ENCODE results near the gene CPE. TPM values are rescaled to one million over a fixed set of nuclear protein-coding genes. Genes with fewer than 3 reads are reported as not detected.
"Not testable (repeated sequence)": the region's sequence is repeated elsewhere in the genome, so short reads cannot be mapped to it uniquely, and the experiment has no call there.

Gene CPE
- total and polyA plus RNA-seq, 2 donors = 52.3 to 94.5 TPM

GRCh38 chr4:165474784-165475705 is 96.2 kb downstream of the CPE start:
- no peaks in the 10 kb centered on the region for H3K27me3 ChIP-seq (ENCODE audit: control insufficient read depth in 2 of 2, insufficient read depth in 1 of 2, low read length in 1 of 2)
- WGBS = 89% methylated on average over 8 of the region's 8 CpGs
- no peaks in the 10 kb centered on the region for H3K36me3 ChIP-seq (ENCODE audit: control insufficient read depth in 2 of 2, insufficient read depth in 2 of 2, low read length in 1 of 2)
- H3K4me3 ChIP-seq (ENCODE audit: low read length in 2 of 2) = no peak overlapping the region
- H3K27ac ChIP-seq (ENCODE audit: low read depth in 1 of 2, low read length in 1 of 2) = no peak overlapping the region
- H3K4me1 ChIP-seq (ENCODE audit: control insufficient read depth in 2 of 2, insufficient read depth in 2 of 2, low read length in 2 of 2) = no peaks in the 10 kb centered on the region
- no peak for DNase-seq (ENCODE audit: low read depth in 6 of 9, low spot score in 9 of 9)
- peaks cover 0 to 5% of the 10 kb centered on the region in 2 donors for H3K9me3 ChIP-seq (ENCODE audit: control insufficient read depth in 2 of 2, insufficient read depth in 1 of 2, low read length in 1 of 2)

GRCh38 chr4:165475706-165476070 is 96.9 kb downstream of the CPE start:
- WGBS = 97% methylated on average over 4 of the region's 4 CpGs
- Histone ChIP-seq H3K4me3 (ENCODE audit: low read length in 2 of 2) (no peak overlapping the region), H3K9me3 (ENCODE audit: control insufficient read depth in 2 of 2, insufficient read depth in 1 of 2, low read length in 1 of 2) (peaks cover 0 to 5% of the 10 kb centered on the region in 2 donors), H3K4me1 (ENCODE audit: control insufficient read depth in 2 of 2, insufficient read depth in 2 of 2, low read length in 2 of 2) (no peaks in the 10 kb centered on the region), H3K36me3 (ENCODE audit: control insufficient read depth in 2 of 2, insufficient read depth in 2 of 2, low read length in 1 of 2) (no peaks in the 10 kb centered on the region), H3K27ac (ENCODE audit: low read depth in 1 of 2, low read length in 1 of 2) (no peak overlapping the region), H3K27me3 (ENCODE audit: control insufficient read depth in 2 of 2, insufficient read depth in 1 of 2, low read length in 1 of 2) (no peaks in the 10 kb centered on the region)
- no peak for DNase-seq (ENCODE audit: low read depth in 6 of 9, low spot score in 9 of 9)

GRCh38 chr4:165476214-165477098 is 97.6 kb downstream of the CPE start:
- Histone ChIP-seq H3K36me3 (ENCODE audit: control insufficient read depth in 2 of 2, insufficient read depth in 2 of 2, low read length in 1 of 2) (no peaks in the 10 kb centered on the region), H3K4me1 (ENCODE audit: control insufficient read depth in 2 of 2, insufficient read depth in 2 of 2, low read length in 2 of 2) (no peaks in the 10 kb centered on the region), H3K4me3 (ENCODE audit: low read length in 2 of 2) (no peak overlapping the region), H3K27me3 (ENCODE audit: control insufficient read depth in 2 of 2, insufficient read depth in 1 of 2, low read length in 1 of 2) (no peaks in the 10 kb centered on the region), H3K9me3 (ENCODE audit: control insufficient read depth in 2 of 2, insufficient read depth in 1 of 2, low read length in 1 of 2) (peaks cover 0 to 5% of the 10 kb centered on the region in 2 donors), H3K27ac (ENCODE audit: low read depth in 1 of 2, low read length in 1 of 2) (no peak overlapping the region)
- no peak for DNase-seq (ENCODE audit: low read depth in 6 of 9, low spot score in 9 of 9)
- 94% methylated on average over 14 of the region's 14 CpGs for WGBS

- Histone ChIP-seq H3K9me3 (ENCODE audit: control insufficient read depth in 2 of 2, insufficient read depth in 1 of 2, low read length in 1 of 2) (peaks cover 0 to 5% of the 10 kb centered on the region in 2 donors), H3K4me1 (ENCODE audit: control insufficient read depth in 2 of 2, insufficient read depth in 2 of 2, low read length in 2 of 2) (no peaks in the 10 kb centered on the region), H3K4me3 (ENCODE audit: low read length in 2 of 2) (no peak overlapping the region), H3K27ac (ENCODE audit: low read depth in 1 of 2, low read length in 1 of 2) (no peak overlapping the region), H3K27me3 (ENCODE audit: control insufficient read depth in 2 of 2, insufficient read depth in 1 of 2, low read length in 1 of 2) (no peaks in the 10 kb centered on the region), H3K36me3 (ENCODE audit: control insufficient read depth in 2 of 2, insufficient read depth in 2 of 2, low read length in 1 of 2) (no peaks in the 10 kb centered on the region)
- no peak for DNase-seq (ENCODE audit: low read depth in 6 of 9, low spot score in 9 of 9)
- 96% methylated on average over 4 of the region's 4 CpGs for WGBS
Observed at GRCh38 chr4:165477799-165478198, 99.0 kb downstream of the CPE start.

GRCh38 chr4:165478260-165478659 is 99.5 kb downstream of the CPE start:
- Histone ChIP-seq H3K4me1 (ENCODE audit: control insufficient read depth in 2 of 2, insufficient read depth in 2 of 2, low read length in 2 of 2) (no peaks in the 10 kb centered on the region), H3K9me3 (ENCODE audit: control insufficient read depth in 2 of 2, insufficient read depth in 1 of 2, low read length in 1 of 2) (peaks cover 0 to 5% of the 10 kb centered on the region in 2 donors), H3K4me3 (ENCODE audit: low read length in 2 of 2) (no peak overlapping the region), H3K27ac (ENCODE audit: low read depth in 1 of 2, low read length in 1 of 2) (no peak overlapping the region), H3K27me3 (ENCODE audit: control insufficient read depth in 2 of 2, insufficient read depth in 1 of 2, low read length in 1 of 2) (no peaks in the 10 kb centered on the region), H3K36me3 (ENCODE audit: control insufficient read depth in 2 of 2, insufficient read depth in 2 of 2, low read length in 1 of 2) (no peaks in the 10 kb centered on the region)
- 96% methylated on average over 1 of the region's 1 CpG for WGBS
- DNase-seq (ENCODE audit: low read depth in 6 of 9, low spot score in 9 of 9) = no peak

GRCh38 chr4:165481053-165481835 is 102.4 kb downstream of the CPE start:
- Histone ChIP-seq H3K27ac (ENCODE audit: low read depth in 1 of 2, low read length in 1 of 2) (no peak overlapping the region), H3K9me3 (ENCODE audit: control insufficient read depth in 2 of 2, insufficient read depth in 1 of 2, low read length in 1 of 2) (no peaks in the 10 kb centered on the region), H3K36me3 (ENCODE audit: control insufficient read depth in 2 of 2, insufficient read depth in 2 of 2, low read length in 1 of 2) (no peaks in the 10 kb centered on the region), H3K4me1 (ENCODE audit: control insufficient read depth in 2 of 2, insufficient read depth in 2 of 2, low read length in 2 of 2) (no peaks in the 10 kb centered on the region), H3K27me3 (ENCODE audit: control insufficient read depth in 2 of 2, insufficient read depth in 1 of 2, low read length in 1 of 2) (no peaks in the 10 kb centered on the region), H3K4me3 (ENCODE audit: low read length in 2 of 2) (no peak overlapping the region)
- no peak for DNase-seq (ENCODE audit: low read depth in 6 of 9, low spot score in 9 of 9)
- WGBS = 91% methylated on average over 3 of the region's 3 CpGs

- no peak overlapping the region for H3K4me3 ChIP-seq (ENCODE audit: low read length in 2 of 2)
- H3K4me1 ChIP-seq (ENCODE audit: control insufficient read depth in 2 of 2, insufficient read depth in 2 of 2, low read length in 2 of 2) = no peaks in the 10 kb centered on the region
- H3K27me3 ChIP-seq (ENCODE audit: control insufficient read depth in 2 of 2, insufficient read depth in 1 of 2, low read length in 1 of 2) = no peaks in the 10 kb centered on the region
- WGBS = 92% methylated on average over 1 of the region's 1 CpG
- no peaks in the 10 kb centered on the region for H3K9me3 ChIP-seq (ENCODE audit: control insufficient read depth in 2 of 2, insufficient read depth in 1 of 2, low read length in 1 of 2)
- H3K36me3 ChIP-seq (ENCODE audit: control insufficient read depth in 2 of 2, insufficient read depth in 2 of 2, low read length in 1 of 2) = no peaks in the 10 kb centered on the region
- no peak overlapping the region for H3K27ac ChIP-seq (ENCODE audit: low read depth in 1 of 2, low read length in 1 of 2)
- no peak for DNase-seq (ENCODE audit: low read depth in 6 of 9, low spot score in 9 of 9)
Observed at GRCh38 chr4:165489786-165490185, 111.0 kb downstream of the CPE start.

- not testable (repeated sequence) for DNase-seq (ENCODE audit: low read depth in 6 of 9, low spot score in 9 of 9); H3K4me1 ChIP-seq (ENCODE audit: control insufficient read depth in 2 of 2, insufficient read depth in 2 of 2, low read length in 2 of 2); H3K27me3 ChIP-seq (ENCODE audit: control insufficient read depth in 2 of 2, insufficient read depth in 1 of 2, low read length in 1 of 2); H3K36me3 ChIP-seq (ENCODE audit: control insufficient read depth in 2 of 2, insufficient read depth in 2 of 2, low read length in 1 of 2); H3K9me3 ChIP-seq (ENCODE audit: control insufficient read depth in 2 of 2, insufficient read depth in 1 of 2, low read length in 1 of 2); H3K4me3 ChIP-seq (ENCODE audit: low read length in 2 of 2); H3K27ac ChIP-seq (ENCODE audit: low read depth in 1 of 2, low read length in 1 of 2)
- 88% methylated on average over 6 of the region's 6 CpGs for WGBS
Observed at GRCh38 chr4:165492583-165492982, 113.8 kb downstream of the CPE start.
